ENCODE measurements around the gene SPTAN1. TPM values are rescaled to one million over a fixed set of nuclear protein-coding genes. Genes with fewer than 3 reads are reported as not detected.

SPTAN1 gene
- total RNA-seq, 1 experiment from 2014 or later: 408 TPM

DNA sequence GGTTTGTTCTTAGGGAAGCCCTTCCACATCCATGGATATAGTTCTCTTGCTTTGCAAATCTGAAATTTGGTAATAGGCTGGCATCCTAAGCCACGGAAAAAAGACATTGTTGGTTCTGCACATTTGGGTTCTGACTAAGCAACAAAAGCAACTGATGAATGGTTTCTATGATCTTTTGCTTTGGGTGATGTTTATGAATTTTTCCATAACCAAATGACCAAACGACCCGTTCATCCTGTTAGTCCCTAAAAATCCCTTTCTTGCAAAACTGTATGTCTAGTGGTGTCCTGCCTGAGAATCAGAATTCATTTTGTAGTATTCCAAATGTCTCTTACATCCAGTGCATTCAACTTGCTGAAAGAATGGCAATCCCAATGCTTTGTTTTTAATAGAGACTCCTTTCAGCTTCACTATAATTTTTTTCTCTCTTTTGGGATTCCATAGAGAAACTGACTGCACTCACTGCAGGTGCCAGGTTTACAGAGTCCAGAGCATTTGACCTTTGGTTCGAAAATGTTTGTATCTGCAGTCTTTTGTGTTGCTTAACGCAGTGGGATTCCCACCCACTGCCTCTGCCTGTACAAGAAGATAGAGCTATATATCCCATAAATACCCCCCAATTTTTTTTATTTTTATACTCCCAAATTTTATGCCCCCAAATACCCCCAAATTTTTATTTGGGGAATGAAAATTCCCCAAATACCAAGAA, 4.7 kb downstream of the SPTAN1 start:
- intact Hi-C loops (cut with micrococcal nuclease; ENCODE audit: unreplicated experiment): no loop called here
- H3K36me3 ChIP-seq (ENCODE audit: control insufficient read depth, insufficient read depth, low read length): no peaks in the 10 kb centered on the region
- H3K4me1 ChIP-seq: peaks cover 53% of the 10 kb centered on the region
- Mint-ChIP-seq H3K9me3 (ENCODE audit: unreplicated experiment) (no peaks in the 10 kb centered on the region), H3K27me3 (ENCODE audit: insufficient read depth, unreplicated experiment) (no peaks in the 10 kb centered on the region), H3K4me1 (ENCODE audit: low read depth, unreplicated experiment) (peaks cover 23% of the 10 kb centered on the region), H3K27ac (ENCODE audit: unreplicated experiment) (peak overlapping the region; percentile 86), H3K4me3 (ENCODE audit: unreplicated experiment) (peak overlapping the region; percentile 57), H3K36me3 (ENCODE audit: insufficient read depth, unreplicated experiment) (peaks cover 43% of the 10 kb centered on the region)
- no TSS peak for BruUV-seq (replicated peaks)
- CTCF ChIA-PET: interaction anchor here (1.2 kb wide), 1 partner anchor 217 kb away, joined by 3 read pairs; no protein-coding TSS in a partner anchor
- no peak overlapping the region for H3K4me3 ChIP-seq (ENCODE audit: low read depth, low read length)
- no peak for TF ChIP-seq CTCF (IDR thresholded peaks at IDR 0.05; ENCODE audit: insufficient read depth in 1 of 2, low read depth in 1 of 2, low read length in 1 of 2, severe bottlenecking in 1 of 2, unreplicated experiment in 1 of 2)
- peak in 1 of 2 experiments; percentile 19 for DNase-seq
- POLR2A ChIA-PET: interaction anchor here (0.5 to 0.8 kb wide), 2 partner anchors 52 to 64 kb away, joined by 3 read pairs; partner anchors contain the start of gene GLE1
- no peaks in the 10 kb centered on the region for H3K27me3 ChIP-seq (replicated peaks; ENCODE audit: control insufficient read depth, insufficient read depth, low read length)
- H3K9me3 ChIP-seq: no peaks in the 10 kb centered on the region

- CTCF ChIA-PET: interaction anchor here (0.7 kb wide), 2 partner anchors 63 to 398 kb away, joined by 3 read pairs; partner anchors contain the start of gene BBLN
- peaks cover 23% of the 10 kb centered on the region for H3K4me1 Mint-ChIP-seq (ENCODE audit: low read depth, unreplicated experiment)
- H3K4me3 Mint-ChIP-seq (ENCODE audit: unreplicated experiment): peak overlapping the region; percentile 57
- H3K36me3 Mint-ChIP-seq (ENCODE audit: insufficient read depth, unreplicated experiment): peaks cover 56% of the 10 kb centered on the region
- intact Hi-C loops (cut with micrococcal nuclease; ENCODE audit: unreplicated experiment): loop anchor here (2.0 kb wide), 1 partner anchor 102 kb away; the partner anchor contains the start of gene ODF2
- no TSS peak for BruUV-seq (replicated peaks)
- H3K27me3 Mint-ChIP-seq (ENCODE audit: insufficient read depth, unreplicated experiment): no peaks in the 10 kb centered on the region
- no peaks in the 10 kb centered on the region for H3K27me3 ChIP-seq (replicated peaks; ENCODE audit: control insufficient read depth, insufficient read depth, low read length)
- peaks cover 53% of the 10 kb centered on the region for H3K4me1 ChIP-seq
- H3K9me3 ChIP-seq: no peaks in the 10 kb centered on the region
- no peak for TF ChIP-seq CTCF (IDR thresholded peaks at IDR 0.05; ENCODE audit: insufficient read depth in 1 of 2, low read depth in 1 of 2, low read length in 1 of 2, severe bottlenecking in 1 of 2, unreplicated experiment in 1 of 2)
- POLR2A ChIA-PET: interaction anchor here (0.5 to 0.6 kb wide), 2 partner anchors 24 to 76 kb away, joined by 3 read pairs; no protein-coding TSS in a partner anchor
- no peaks in the 10 kb centered on the region; the same call in 1 of the 2 replicates for H3K36me3 ChIP-seq (ENCODE audit: control insufficient read depth, insufficient read depth, low read length)
- peak overlapping the region; percentile 85 for H3K27ac Mint-ChIP-seq (ENCODE audit: unreplicated experiment)
- no peaks in the 10 kb centered on the region for H3K9me3 Mint-ChIP-seq (ENCODE audit: unreplicated experiment)
- peak; percentile 76 to 84 for DNase-seq
- H3K4me3 ChIP-seq (ENCODE audit: low read depth, low read length): no peak overlapping the region
These were observed 6.3 kb downstream of the SPTAN1 start for GRCh38 chr9:128558431-128559310.

DNA sequence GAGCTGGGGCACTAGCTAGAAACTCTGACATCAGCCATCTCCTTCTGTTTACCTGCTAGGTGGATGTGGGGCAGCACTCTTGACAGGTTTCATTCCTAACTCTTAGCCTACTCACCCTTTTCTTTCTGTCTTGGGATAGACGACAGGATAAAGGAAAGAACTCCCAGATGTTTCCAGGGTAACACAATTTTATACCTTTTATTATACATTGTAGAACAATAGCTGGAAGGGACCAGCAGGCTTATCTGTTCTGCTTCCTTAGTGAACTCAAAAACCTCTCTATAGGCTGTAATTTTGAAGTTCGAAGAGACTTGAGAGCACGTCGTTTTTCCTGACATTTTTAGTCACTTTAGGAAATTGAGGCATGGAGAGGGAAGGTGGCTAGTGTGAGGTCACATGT, 13.2 kb downstream of the SPTAN1 start:
- no TSS peak for BruUV-seq (replicated peaks)
- H3K4me1 Mint-ChIP-seq (ENCODE audit: low read depth, unreplicated experiment): no peaks in the 10 kb centered on the region
- no peaks in the 10 kb centered on the region for H3K9me3 Mint-ChIP-seq (ENCODE audit: unreplicated experiment)
- H3K36me3 ChIP-seq (ENCODE audit: control insufficient read depth, insufficient read depth, low read length): no peaks in the 10 kb centered on the region; the same call in none of the 2 replicates
- no peak overlapping the region for H3K4me3 ChIP-seq (ENCODE audit: low read depth, low read length)
- peaks cover 94% of the 10 kb centered on the region for H3K36me3 Mint-ChIP-seq (ENCODE audit: insufficient read depth, unreplicated experiment)
- H3K4me3 Mint-ChIP-seq (ENCODE audit: unreplicated experiment): no peak overlapping the region
- no peaks in the 10 kb centered on the region for H3K27me3 ChIP-seq (replicated peaks; ENCODE audit: control insufficient read depth, insufficient read depth, low read length)
- H3K27ac Mint-ChIP-seq (ENCODE audit: unreplicated experiment): no peak overlapping the region
- no peak for TF ChIP-seq CTCF (IDR thresholded peaks at IDR 0.05; ENCODE audit: insufficient read depth in 1 of 2, low read depth in 1 of 2, low read length in 1 of 2, severe bottlenecking in 1 of 2, unreplicated experiment in 1 of 2)
- ChIA-PET CTCF (interaction anchor here (0.8 kb wide), 1 partner anchor 14 kb away, joined by 5 read pairs; the partner anchor contains the start of gene SPTAN1), POLR2A (no interaction called here)
- H3K9me3 ChIP-seq: no peaks in the 10 kb centered on the region
- H3K27me3 Mint-ChIP-seq (ENCODE audit: insufficient read depth, unreplicated experiment): no peaks in the 10 kb centered on the region
- no peak for DNase-seq
- H3K4me1 ChIP-seq: no peaks in the 10 kb centered on the region
- intact Hi-C loops (cut with micrococcal nuclease; ENCODE audit: unreplicated experiment): no loop called here
